Progenitor cell of endocrine pancreas (in vitro differentiated cells): ENCODE measurements around the gene RNF213. TPM values are rescaled to one million over a fixed set of nuclear protein-coding genes. Genes with fewer than 3 reads are reported as not detected.

Source experiments
- DNase-seq: peaks from one replicate; pipeline ENCODE4 v3.0.0; 2021; ENCODE audit warnings: low spot score; ENCODE audit not compliant: unreplicated experiment
- H3K27ac Mint-ChIP-seq: 2 replicates; pipeline ENCODE4 v1.8.0; 2021; ENCODE audit warnings: mild to moderate bottlenecking, moderate library complexity, mixed read lengths
- H3K27me3 Mint-ChIP-seq: 2 replicates; pipeline ENCODE4 v1.8.0; 2021; ENCODE audit warnings: mixed read lengths
- H3K36me3 Mint-ChIP-seq: 2 replicates; pipeline ENCODE4 v1.8.0; 2022; ENCODE audit warnings: mixed read lengths; ENCODE audit not compliant: insufficient read depth
- H3K4me1 Mint-ChIP-seq: 2 replicates; pipeline ENCODE4 v1.8.0; 2021; ENCODE audit warnings: low read depth, mixed read lengths
- H3K4me3 Mint-ChIP-seq: 2 replicates; pipeline ENCODE4 v1.8.0; 2021; ENCODE audit warnings: low read depth, mild to moderate bottlenecking, moderate library complexity, mixed read lengths
- H3K9me3 Mint-ChIP-seq: 2 replicates; pipeline ENCODE4 v1.8.0; 2021; ENCODE audit warnings: low read depth, mixed read lengths
- total RNA-seq: library from RNA; stranded (reverse); gene quantifications from 2 replicates; pipeline ENCODE4 v1.2.1, GENCODE V29; 2021
- TF ChIP-seq, protein P1 (sequence below): fragments of 200-600 bp; sonication (generic); IDR thresholded peaks from one replicate; pipeline ENCODE4 v1.5.0; 2021; ENCODE audit warnings: antibody characterized with exemption, mild to moderate bottlenecking; ENCODE audit not compliant: unreplicated experiment

The RNF213 gene
- total RNA-seq, 1 donor from 2014 or later: 57.6 TPM

- no peak for DNase-seq
- no peaks in the 10 kb centered on the region for H3K4me1 Mint-ChIP-seq
- H3K9me3 Mint-ChIP-seq: peaks cover 4% of the 10 kb centered on the region
- H3K4me3 Mint-ChIP-seq: no peak overlapping the region
- no peak overlapping the region for H3K27ac Mint-ChIP-seq
- no peaks in the 10 kb centered on the region for H3K27me3 Mint-ChIP-seq
- peaks cover 37% of the 10 kb centered on the region for H3K36me3 Mint-ChIP-seq
- TF ChIP-seq, protein P1, sequence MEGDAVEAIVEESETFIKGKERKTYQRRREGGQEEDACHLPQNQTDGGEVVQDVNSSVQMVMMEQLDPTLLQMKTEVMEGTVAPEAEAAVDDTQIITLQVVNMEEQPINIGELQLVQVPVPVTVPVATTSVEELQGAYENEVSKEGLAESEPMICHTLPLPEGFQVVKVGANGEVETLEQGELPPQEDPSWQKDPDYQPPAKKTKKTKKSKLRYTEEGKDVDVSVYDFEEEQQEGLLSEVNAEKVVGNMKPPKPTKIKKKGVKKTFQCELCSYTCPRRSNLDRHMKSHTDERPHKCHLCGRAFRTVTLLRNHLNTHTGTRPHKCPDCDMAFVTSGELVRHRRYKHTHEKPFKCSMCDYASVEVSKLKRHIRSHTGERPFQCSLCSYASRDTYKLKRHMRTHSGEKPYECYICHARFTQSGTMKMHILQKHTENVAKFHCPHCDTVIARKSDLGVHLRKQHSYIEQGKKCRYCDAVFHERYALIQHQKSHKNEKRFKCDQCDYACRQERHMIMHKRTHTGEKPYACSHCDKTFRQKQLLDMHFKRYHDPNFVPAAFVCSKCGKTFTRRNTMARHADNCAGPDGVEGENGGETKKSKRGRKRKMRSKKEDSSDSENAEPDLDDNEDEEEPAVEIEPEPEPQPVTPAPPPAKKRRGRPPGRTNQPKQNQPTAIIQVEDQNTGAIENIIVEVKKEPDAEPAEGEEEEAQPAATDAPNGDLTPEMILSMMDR: no peak
Observed at GRCh38 chr17:80307994-80308691, 47.5 kb downstream of the RNF213 start.

DNA sequence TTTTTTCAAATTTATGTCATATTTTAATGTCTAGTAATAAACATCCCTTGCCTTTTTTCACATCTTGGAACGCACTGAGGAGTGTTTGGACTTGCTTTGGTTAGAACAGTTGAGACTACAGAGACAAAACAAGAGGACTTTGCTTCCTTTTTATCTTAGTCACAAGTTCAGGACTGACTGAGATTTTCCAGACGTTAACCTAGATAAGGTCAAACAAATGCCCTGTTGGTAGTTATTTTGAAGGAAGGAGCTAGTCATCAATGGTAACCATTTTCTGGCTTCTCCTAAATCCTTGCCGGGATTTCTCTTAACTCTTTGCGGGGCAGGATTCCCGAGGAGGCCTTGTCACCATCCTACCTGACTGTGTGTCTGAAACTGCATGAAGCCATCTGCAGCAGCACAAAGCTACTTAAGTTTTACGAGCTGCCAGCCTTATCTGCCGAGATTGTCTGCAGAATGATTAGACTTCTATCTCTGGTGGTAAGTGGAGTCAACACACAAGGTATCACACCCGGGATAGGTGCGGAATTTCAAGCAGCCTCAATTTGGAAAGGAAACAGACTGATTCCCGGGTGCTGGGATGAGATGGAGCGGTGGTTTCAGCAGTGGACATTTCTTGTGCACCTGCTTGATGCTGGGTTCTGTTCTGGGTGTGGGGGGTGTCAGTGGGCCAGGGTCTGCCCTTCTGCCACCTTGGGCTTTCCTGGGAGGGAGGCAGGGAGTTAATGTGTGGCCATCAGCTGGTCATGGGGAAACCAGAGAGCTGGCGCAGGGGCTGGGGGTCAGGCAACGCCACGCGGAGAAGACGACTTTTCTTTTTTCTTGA lies 48.3 kb downstream of the RNF213 start:
- H3K36me3 Mint-ChIP-seq: peaks cover 36% of the 10 kb centered on the region
- H3K9me3 Mint-ChIP-seq: peaks cover 4% of the 10 kb centered on the region
- DNase-seq: no peak
- no peak overlapping the region for H3K27ac Mint-ChIP-seq
- H3K4me3 Mint-ChIP-seq: no peak overlapping the region
- TF ChIP-seq, protein P1: no peak
- H3K4me1 Mint-ChIP-seq: no peaks in the 10 kb centered on the region
- H3K27me3 Mint-ChIP-seq: no peaks in the 10 kb centered on the region

GRCh38 chr17:80311216-80311827 lies 50.7 kb downstream of the RNF213 start:
- H3K36me3 Mint-ChIP-seq: peaks cover 26% of the 10 kb centered on the region
- no peaks in the 10 kb centered on the region for H3K4me1 Mint-ChIP-seq

DNA sequence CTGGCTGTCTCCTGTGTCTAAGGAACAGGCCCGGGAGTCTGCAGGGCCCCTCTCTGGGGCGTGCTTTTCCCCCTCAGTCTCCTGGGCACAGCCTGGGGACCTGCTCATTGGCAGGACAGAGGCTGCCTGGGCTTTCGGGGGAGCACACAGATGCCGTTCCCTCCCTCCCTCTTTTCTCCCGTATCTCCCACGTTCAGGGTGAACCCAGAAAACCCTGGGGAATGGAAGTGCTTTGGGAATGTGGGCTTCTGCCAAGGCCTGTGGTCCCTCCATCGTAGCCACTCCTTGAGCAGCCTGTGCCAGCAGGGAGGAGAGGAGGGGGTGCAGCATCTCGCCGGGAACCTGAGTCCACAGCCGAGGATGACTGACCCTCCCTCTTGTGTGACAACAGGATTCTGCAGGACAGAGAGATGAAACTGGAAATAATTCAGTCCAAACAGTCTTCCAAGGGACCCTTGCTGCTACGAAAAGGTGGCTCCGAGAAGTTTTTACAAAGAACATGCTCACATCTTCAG lies 52.0 kb downstream of the RNF213 start:
- H3K4me3 Mint-ChIP-seq: no peak overlapping the region
- H3K36me3 Mint-ChIP-seq: peaks cover 30% of the 10 kb centered on the region

More at GRCh38 chr17:80311216-80311827, 50.7 kb downstream of the RNF213 start:
- Mint-ChIP-seq H3K27me3 (no peaks in the 10 kb centered on the region), H3K9me3 (no peaks in the 10 kb centered on the region), H3K4me3 (no peak overlapping the region), H3K27ac (no peak overlapping the region)
- no peak for DNase-seq
- TF ChIP-seq, protein P1: no peak

More for the DNA sequence above, 52.0 kb downstream of the RNF213 start:
- Mint-ChIP-seq H3K27ac (no peak overlapping the region), H3K9me3 (no peaks in the 10 kb centered on the region), H3K4me1 (no peaks in the 10 kb centered on the region), H3K27me3 (no peaks in the 10 kb centered on the region)
- TF ChIP-seq, protein P1: no peak
- DNase-seq: no peak
